OCI-LY7 (cell line): ENCODE measurements around the gene PFDN6. TPM values are rescaled to one million over a fixed set of nuclear protein-coding genes. Genes with fewer than 3 reads are reported as not detected.

ENCODE experiments used
- BruUV-seq: library from RNA; stranded (reverse); fragments of 400-500 nt; replicated peaks from 2 replicates; lab custom pipeline; 2021; lab: Mats Ljungman, UMichigan
- CTCF ChIA-PET: fragments of 300-600 bp; sonication (Branson Sonifier 250); formaldehyde crosslinking; loops from one replicate; lab custom pipeline; 2022; ENCODE audit warnings: antibody characterized with exemption; ENCODE audit not compliant: unreplicated experiment; lab: Charles Lee
- POLR2A ChIA-PET: fragments of 300-600 bp; sonication (Branson Sonifier 250); formaldehyde crosslinking; loops from one replicate; lab custom pipeline; 2022; ENCODE audit warnings: antibody characterized with exemption; lab: Charles Lee
- DNase-seq: peaks from one replicate; pipeline ENCODE4 v3.0.0-alpha.2; 2015; ENCODE audit warnings: low spot score
- H2AFZ ChIP-seq: fragments of 200-600 bp; sonication (generic), shearing (Covaris generic); 2 replicates; pipeline ENCODE4 v1.6.1; 2014; ENCODE audit warnings: mild to moderate bottlenecking, antibody characterized with exemption, low read length, moderate library complexity
- H3K27ac ChIP-seq: fragments of 200-600 bp; sonication (generic); 2 replicates; pipeline ENCODE4 v1.5.1; 2014; ENCODE audit warnings: mixed run types, low read depth, mild to moderate bottlenecking, moderate library complexity, low read length, inconsistent platforms; ENCODE audit not compliant: poor library complexity, severe bottlenecking
- H3K36me3 ChIP-seq: fragments of 200-600 bp; sonication (generic); 2 replicates; pipeline ENCODE4 v1.6.1; 2014; ENCODE audit warnings: mild to moderate bottlenecking, antibody characterized with exemption, low read length, moderate library complexity, mixed read lengths; ENCODE audit not compliant: insufficient read depth
- H3K4me1 ChIP-seq: fragments of 200-600 bp; sonication (generic); 2 replicates; pipeline ENCODE4 v1.5.1; 2014; ENCODE audit warnings: mild to moderate bottlenecking, low read length; ENCODE audit not compliant: insufficient read depth, poor library complexity, severe bottlenecking
- H3K4me2 ChIP-seq: fragments of 200-600 bp; sonication (generic); 2 replicates; pipeline ENCODE4 v1.6.1; 2014; ENCODE audit warnings: mild to moderate bottlenecking, low read length
- H3K4me3 ChIP-seq: fragments of 200-600 bp; sonication (generic); 2 replicates; pipeline ENCODE4 v1.5.1; 2014; ENCODE audit warnings: mild to moderate bottlenecking, low read depth, low read length; ENCODE audit not compliant: poor library complexity, severe bottlenecking
- H3K79me2 ChIP-seq: fragments of 200-600 bp; sonication (generic); 2 replicates; pipeline ENCODE4 v1.6.1; 2016; ENCODE audit warnings: low read depth, mild to moderate bottlenecking, low read length, moderate library complexity, mixed read lengths; ENCODE audit not compliant: insufficient read depth
- H3K9me2 ChIP-seq: fragments of 200-600 bp; sonication (generic); 2 replicates; pipeline ENCODE4 v1.6.1; 2016; ENCODE audit warnings: mild to moderate bottlenecking, low read length, mixed read lengths; ENCODE audit not compliant: insufficient read depth
- H3K9me3 ChIP-seq: fragments of 200-600 bp; sonication (generic); 2 replicates; pipeline ENCODE4 v1.6.1; 2014; ENCODE audit warnings: mild to moderate bottlenecking, mixed run types, low read length, mixed read lengths
- H4K20me1 ChIP-seq: fragments of 200-600 bp; sonication (generic); 2 replicates; pipeline ENCODE4 v1.6.1; 2014; ENCODE audit warnings: mild to moderate bottlenecking, antibody characterized with exemption, low read length, moderate library complexity, mixed read lengths; ENCODE audit not compliant: insufficient read depth
- EZH2phosphoT487 ChIP-seq: fragments of 200-600 bp; sonication (generic); IDR thresholded peaks from 2 replicates; pipeline ENCODE4 v1.6.1; 2018; ENCODE audit warnings: low read depth, borderline replicate concordance, mild to moderate bottlenecking, mixed run types, antibody characterized with exemption, low read length, moderate library complexity, mixed read lengths
- intact Hi-C: fragments of 100-400 bp; cut with micrococcal nuclease; formaldehyde crosslinking; loops from one replicate; pipeline ENCODE4 v1.10.0; 2022; ENCODE audit not compliant: unreplicated experiment
- total RNA-seq, 2 experiments: library from RNA; depleted of rRNA in 1 of 2; stranded (reverse); fragments of >200 nt in 1 of 2; shearing (Covaris generic) in 1 of 2; gene quantifications; 2 replicates each; pipeline ENCODE4 v1.2.3, GENCODE V29; 2014 to 2022
- TF ChIP-seq, protein P1 (sequence below): fragments of 200-600 bp; sonication (generic); conservative IDR thresholded peaks from 2 replicates; pipeline ENCODE4 v1.5.1; 2014; ENCODE audit warnings: mild to moderate bottlenecking, antibody characterized with exemption, low read length, moderate library complexity, mixed read lengths

Gene PFDN6
- total RNA-seq, 2 experiments from 2014 or later, result 72.5 to 90.6 TPM

DNA sequence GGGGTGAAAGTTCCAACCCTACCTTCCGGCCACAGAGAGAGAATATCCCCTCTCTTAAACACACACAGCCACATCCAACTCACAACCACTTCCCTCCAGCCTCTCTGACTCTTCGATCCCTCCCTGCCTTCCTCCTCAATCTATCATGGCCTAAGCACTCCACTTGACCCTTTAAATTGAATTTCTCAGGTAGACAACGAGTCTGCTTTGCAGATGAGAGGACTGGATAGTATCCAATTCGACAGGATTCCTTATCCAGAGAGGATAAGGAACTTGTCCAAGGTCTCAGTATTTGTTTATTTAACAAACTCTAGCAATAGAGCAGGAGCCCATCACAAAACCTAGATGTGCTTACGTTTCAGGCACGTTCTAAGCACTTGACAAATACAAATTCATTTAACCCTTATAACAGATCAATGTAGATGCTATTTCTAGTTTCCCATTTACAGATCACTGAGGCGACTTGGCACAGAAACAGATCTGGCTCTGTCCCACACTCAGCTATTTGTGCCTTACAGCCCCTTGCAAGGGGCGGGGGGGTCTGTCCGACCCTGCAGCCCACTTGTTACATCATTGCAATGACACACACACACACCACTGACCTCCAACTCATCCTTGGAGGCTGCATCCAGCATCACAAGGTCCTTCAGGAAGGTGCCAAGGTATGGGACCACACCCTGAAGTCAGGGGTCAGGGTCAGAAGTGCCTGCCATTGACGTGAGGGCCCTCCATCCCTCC, 4.9 kb downstream of the PFDN6 start:
- CTCF ChIA-PET, result no interaction called here
- Histone ChIP-seq H3K4me3 (no peak overlapping the region), H3K36me3 (peaks cover 57% of the 10 kb centered on the region), H3K9me3 (no peaks in the 10 kb centered on the region), H3K27ac (no peak overlapping the region), H3K4me2 (no peak overlapping the region), H3K9me2 (no peaks in the 10 kb centered on the region), H3K4me1 (peaks cover 26% of the 10 kb centered on the region), H3K79me2 (peaks cover 15% of the 10 kb centered on the region; the same call in 1 of the 2 replicates), H2AFZ (no peak overlapping the region), H4K20me1 (no peaks in the 10 kb centered on the region)
- no peak for TF ChIP-seq EZH2phosphoT487
- TF ChIP-seq, protein P1, sequence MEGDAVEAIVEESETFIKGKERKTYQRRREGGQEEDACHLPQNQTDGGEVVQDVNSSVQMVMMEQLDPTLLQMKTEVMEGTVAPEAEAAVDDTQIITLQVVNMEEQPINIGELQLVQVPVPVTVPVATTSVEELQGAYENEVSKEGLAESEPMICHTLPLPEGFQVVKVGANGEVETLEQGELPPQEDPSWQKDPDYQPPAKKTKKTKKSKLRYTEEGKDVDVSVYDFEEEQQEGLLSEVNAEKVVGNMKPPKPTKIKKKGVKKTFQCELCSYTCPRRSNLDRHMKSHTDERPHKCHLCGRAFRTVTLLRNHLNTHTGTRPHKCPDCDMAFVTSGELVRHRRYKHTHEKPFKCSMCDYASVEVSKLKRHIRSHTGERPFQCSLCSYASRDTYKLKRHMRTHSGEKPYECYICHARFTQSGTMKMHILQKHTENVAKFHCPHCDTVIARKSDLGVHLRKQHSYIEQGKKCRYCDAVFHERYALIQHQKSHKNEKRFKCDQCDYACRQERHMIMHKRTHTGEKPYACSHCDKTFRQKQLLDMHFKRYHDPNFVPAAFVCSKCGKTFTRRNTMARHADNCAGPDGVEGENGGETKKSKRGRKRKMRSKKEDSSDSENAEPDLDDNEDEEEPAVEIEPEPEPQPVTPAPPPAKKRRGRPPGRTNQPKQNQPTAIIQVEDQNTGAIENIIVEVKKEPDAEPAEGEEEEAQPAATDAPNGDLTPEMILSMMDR, result no peak
- BruUV-seq, result no TSS peak
- DNase-seq, result no peak
- intact Hi-C loops, result no loop called here
- POLR2A ChIA-PET, result interaction anchor here (0.6 kb wide), 1 partner anchor 39 kb away, joined by 4 read pairs; no protein-coding TSS in a partner anchor

DNA sequence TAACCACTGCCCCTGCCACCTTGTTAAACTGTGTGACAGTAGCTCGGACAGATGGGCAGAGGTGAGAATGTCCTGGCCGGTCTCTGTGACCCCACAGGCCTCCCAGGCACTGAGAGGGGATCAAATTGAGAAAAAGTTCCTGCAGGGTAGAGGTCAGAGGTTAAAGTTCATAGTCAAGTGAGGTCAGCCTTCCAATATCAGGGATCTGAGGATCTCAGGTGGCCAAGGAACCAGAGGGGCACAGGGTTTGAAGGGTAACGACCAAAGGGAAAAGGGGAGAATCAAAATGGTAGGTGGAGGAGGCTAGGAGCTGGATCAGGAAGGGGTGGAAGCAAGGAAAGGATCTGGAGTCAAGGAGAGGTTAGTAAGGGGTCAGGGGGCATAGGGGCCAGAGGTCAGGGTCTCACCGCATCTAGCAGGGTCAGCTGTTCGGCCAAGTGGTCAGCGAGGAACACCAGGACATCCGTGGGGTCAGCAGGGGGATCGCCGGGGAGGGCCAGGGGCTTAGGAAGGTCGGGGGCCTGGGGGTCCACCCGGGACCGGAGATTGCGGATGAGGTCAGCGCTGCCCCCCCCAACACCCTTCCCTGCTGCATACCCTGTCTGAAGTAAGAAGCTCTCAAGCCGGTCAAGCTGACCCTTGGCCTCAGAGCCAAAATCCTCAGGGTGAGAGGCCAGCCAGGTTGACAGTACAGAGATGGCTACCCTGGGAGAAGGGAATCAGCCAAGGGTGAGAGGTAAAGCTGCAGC, 6.4 kb downstream of the PFDN6 start:
- CTCF ChIA-PET, result no interaction called here
- DNase-seq, result no peak
- H3K27ac ChIP-seq, result no peak overlapping the region
- H3K9me3 ChIP-seq, result no peaks in the 10 kb centered on the region
- peaks cover 29% of the 10 kb centered on the region for H3K4me1 ChIP-seq
- TF ChIP-seq EZH2phosphoT487, result no peak
- TF ChIP-seq, protein P1, result no peak
- H2AFZ ChIP-seq, result no peak overlapping the region
- POLR2A ChIA-PET, result no interaction called here
- H3K4me2 ChIP-seq, result no peak overlapping the region
- no peaks in the 10 kb centered on the region for H3K9me2 ChIP-seq
- peaks cover 61% of the 10 kb centered on the region for H3K36me3 ChIP-seq
- BruUV-seq, result no TSS peak
- peaks cover 3% of the 10 kb centered on the region; the same call in 1 of the 2 replicates for H3K79me2 ChIP-seq
- no peaks in the 10 kb centered on the region for H4K20me1 ChIP-seq
- intact Hi-C loops, result loop anchor here (5.0 kb wide), 1 partner anchor 97 kb away; the partner anchor contains the start of gene KIFC1
- H3K4me3 ChIP-seq, result no peak overlapping the region
